HG03060 (cell line): ENCODE results near the gene TPRN.

Experiments
- ATAC-seq: cut with Tn5 transposase; IDR thresholded peaks from one replicate; pipeline ENCODE4 v1.9.1; 2021; ENCODE audit warnings: low read depth, moderate number of reproducible peaks; ENCODE audit not compliant: unreplicated experiment

Gene TPRN

DNA sequence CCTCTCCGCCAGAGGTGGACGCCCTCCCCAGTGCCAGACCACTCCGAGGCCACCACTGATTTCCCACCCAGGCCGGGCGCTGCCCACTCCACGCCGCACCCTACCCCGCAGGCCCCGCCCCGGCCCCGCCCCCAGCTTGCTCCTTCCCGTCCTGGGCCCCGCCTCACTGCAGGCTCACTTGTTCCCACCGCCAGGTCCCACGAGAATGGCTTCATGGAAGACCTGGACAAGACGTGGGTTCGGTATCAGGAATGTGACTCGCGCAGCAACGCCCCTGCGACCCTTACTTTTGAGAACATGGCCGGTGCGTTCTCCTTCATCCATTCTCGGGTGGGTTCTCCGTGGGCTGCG lies 37.2 kb downstream of the TPRN start:
- no peak for ATAC-seq

DNA sequence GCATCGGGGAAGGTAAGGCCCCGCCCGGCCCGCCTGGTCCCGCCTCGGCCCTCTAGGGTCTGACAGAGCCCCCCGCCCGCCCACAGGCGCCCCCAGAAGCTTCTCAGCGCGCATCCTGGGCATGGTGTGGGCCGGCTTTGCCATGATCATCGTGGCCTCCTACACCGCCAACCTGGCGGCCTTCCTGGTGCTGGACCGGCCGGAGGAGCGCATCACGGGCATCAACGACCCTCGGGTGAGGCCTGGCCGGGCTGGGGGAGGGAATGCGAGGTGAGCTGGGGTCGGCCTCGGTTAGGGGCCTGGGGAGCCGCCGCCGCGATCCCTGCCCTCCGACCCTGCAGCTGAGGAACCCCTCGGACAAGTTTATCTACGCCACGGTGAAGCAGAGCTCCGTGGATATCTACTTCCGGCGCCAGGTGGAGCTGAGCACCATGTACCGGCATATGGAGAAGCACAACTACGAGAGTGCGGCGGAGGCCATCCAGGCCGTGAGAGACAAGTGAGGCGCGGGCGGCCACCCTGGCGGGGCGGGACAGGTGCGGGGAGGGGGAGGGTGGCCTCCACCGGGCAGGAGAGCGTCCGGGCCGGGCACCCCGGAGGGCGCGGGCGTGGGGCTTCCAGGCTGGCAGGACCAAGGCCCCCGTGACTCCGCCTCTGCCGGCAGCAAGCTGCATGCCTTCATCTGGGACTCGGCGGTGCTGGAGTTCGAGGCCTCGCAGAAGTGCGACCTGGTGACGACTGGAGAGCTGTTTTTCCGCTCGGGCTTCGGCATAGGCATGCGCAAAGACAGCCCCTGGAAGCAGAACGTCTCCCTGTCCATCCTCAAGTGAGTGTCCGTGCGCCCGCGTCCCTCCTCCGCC lies 37.8 kb downstream of the TPRN start:
- no peak for ATAC-seq

DNA sequence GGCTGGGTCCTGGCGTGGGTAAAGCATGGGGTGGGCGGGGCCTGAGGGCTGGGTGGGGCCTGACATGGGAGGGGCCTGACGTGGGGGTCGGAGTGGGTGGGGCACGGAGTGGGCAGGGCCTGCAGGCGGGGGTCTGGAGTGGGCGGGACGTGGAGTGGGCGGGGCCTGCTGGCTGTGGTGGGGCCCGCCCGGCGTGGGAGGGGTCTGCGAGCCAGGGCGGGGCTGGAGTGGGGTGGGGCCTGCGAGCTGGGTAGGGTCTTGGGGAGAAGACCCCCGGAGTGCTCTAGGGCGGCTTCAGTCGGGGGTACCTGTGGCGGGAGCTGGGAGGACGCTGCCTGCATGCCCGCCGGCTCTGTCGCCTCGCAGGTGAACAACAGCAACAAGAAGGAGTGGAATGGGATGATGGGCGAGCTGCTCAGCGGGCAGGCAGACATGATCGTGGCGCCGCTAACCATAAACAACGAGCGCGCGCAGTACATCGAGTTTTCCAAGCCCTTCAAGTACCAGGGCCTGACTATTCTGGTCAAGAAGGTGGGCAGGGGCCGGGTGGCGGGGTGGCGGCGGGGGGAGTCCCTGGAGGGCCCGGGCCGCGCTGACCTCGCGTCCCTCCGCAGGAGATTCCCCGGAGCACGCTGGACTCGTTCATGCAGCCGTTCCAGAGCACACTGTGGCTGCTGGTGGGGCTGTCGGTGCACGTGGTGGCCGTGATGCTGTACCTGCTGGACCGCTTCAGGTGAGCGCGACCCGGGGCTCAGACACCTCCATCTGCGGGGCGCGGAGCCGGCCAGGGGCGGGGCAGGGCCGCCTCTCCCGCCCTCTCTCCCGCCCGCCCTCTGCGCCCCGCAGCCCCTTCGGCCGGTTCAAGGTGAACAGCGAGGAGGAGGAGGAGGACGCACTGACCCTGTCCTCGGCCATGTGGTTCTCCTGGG lies 38.7 kb downstream of the TPRN start:
- no peak for ATAC-seq

DNA sequence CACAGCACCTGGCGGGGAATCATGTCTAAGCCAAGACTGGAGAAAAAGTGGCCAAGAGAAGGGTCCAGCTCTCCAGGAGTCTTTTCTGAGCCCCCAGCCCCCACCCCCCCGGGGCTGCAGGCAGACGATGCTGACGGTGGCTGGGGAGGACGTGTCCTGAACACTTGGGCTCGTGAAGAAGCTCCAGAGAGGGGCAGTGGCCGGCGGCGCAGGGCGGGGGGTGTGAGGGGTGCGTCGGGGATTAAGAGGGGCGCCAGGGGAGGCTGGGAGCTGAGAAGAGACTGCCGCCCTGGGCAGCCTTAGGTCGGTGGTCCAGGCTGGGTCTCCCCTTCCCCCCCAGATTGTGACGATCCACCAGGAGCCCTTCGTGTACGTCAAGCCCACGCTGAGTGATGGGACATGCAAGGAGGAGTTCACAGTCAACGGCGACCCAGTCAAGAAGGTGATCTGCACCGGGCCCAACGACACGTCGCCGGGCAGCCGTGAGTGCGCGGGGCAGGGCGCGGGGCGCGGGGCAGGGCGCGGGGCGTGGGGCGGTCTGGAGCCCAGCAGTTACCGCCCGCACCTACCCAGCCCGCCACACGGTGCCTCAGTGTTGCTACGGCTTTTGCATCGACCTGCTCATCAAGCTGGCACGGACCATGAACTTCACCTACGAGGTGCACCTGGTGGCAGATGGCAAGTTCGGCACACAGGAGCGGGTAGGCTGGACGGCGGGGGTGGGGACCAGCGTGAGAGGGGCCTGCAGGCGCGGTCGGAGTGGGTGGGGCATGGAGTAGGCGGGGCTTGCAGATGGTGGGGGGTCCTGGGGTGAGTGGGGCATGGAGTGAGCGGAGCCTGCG lies 39.6 kb downstream of the TPRN start:
- no peak for ATAC-seq

DNA sequence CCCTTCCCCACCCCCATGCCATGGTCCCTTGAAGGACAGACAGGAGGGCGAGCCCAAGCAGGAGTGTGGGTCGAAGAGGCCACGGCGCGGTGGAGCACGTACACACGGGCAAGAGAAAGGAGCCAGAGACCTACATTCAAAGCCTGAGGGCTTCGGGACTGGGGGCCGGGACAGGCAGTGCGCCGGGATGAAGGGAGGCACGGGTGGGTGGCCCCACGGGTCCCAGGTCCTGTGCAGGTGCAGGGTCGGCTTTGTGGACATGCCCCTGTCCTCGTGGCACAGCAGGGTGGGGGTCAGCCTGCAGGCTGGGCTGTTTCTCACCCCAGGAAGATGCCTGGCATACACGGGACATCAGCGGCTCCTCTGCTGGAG lies 40.5 kb downstream of the TPRN start:
- ATAC-seq = no peak

DNA sequence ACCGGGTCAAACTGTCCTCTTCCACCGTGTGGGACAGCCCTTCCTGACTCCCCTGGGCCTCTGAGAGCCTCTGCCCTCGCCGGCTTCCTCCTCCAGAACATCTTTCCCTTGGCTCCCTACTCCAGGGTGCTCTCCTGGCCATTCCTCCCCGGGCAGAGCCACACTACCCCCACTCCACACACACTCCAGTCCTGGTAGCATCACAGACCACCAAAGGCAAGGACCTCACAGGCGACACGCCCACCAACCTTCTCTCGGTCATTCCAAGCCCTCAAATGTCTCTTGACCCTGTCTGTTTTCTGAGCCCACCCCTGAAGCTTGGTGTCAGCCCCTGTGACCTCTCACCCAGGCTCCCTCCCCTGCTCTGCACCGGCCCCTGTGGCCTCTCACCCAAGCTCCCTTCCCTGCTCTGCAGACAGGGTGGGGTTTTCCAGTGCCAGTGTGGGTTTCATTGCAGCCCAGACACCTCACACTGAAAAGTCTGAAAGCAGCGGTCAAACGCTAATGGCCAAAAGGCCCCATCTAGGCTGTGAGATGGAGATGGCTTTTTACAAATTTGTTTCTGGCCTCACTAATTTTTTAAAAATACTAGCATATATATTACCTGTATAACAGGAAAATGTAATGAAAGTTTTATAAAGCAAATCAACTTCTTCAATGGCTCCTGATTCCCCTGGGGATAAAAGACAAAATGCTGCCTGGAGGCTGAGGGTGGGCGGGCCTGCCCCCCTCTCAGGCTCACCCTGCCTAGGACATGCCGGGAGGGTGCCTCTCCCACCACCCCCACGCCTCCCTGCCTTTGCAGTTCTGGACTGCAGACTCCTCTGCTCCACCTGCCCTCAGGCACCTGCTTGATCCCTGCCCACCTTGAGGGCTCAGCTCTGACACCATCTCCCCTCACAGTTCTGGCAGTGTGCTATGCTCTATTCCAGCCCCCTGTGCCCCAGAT lies 41.2 kb downstream of the TPRN start:
- no peak for ATAC-seq

DNA sequence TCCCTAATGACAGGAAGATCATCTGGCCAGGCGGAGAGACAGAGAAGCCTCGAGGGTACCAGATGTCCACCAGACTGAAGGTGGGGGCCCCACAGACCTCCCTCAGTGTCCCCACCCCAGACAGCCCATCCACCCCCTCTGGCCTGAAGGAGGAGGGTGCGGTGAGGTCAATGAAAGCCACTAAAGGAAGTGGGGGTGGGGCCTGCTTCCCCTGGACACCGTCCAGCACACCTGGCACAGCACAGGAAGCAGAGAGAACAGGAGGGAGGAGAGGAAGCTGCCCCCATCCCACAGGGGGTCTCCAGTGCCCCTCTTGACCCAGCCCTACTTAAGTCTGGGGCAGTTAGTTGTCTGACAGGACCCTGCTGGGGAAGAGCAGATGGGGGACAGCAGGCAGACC lies 41.9 kb downstream of the TPRN start:
- no peak for ATAC-seq

DNA sequence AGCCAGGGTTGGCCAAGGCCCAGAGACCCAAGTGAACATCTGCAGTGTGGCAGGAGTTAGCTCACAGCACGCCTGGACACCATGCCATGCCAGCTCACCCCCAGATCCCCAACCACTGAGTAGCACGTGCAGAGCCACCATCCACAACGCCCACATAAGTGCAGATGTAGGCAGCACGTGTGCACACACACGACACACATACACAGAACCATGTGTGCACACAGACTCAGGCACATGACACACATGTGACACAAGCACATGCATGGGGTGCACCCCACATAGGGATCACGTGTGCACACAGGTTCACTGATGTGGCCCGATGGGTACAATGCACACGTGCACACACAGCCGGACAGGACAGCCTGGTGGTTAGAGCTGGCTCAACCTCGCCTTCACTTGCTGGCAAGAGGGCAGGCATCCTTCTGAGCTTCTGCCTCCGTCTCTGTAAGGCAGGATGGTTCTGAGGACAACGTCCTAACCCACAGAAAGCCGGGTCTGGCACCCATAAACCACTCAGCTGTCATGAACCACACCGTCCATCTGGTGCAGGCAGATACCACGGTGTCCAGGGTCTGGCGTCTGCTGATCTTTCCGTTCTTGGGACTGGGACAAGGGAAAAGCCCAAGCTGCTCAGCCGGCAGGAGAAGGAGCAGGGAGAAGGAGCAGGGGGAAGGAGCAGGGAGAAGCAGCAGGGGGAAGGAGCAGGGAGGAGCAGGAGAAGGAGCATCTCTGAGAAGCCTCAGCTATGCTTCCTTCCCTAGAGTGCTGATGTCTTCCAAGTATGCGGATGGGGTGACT lies 42.7 kb downstream of the TPRN start:
- ATAC-seq = no peak

DNA sequence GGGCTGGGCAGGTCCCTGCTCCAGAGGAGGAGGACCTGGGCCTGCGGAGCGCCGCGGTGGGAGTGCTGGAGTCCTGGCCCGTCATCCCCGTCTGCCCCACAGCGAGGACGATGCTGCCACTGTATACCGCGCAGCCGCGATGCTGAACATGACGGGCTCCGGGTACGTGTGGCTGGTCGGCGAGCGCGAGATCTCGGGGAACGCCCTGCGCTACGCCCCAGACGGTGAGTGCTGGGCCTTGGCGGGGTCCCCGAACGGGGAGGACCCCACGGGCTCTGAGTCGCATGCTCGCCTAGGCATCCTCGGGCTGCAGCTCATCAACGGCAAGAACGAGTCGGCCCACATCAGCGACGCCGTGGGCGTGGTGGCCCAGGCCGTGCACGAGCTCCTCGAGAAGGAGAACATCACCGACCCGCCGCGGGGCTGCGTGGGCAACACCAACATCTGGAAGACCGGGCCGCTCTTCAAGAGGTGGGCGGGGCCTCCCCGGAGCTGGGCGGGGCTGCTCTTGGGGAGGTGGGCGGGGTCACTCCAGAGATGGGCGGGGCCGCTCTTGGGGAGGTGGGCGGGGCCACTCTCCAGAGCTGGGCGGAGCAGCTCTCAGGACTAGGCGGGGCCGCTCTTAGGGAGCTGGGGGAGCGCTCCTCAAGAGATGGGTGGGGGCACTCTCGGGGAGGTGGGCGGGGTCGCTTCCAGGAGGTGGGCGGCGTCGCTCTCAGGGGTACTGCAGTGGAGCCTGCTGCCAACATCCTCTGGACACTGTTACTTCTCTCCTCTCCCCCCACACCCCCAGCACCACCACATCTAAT lies 43.8 kb downstream of the TPRN start:
- ATAC-seq = no peak

DNA sequence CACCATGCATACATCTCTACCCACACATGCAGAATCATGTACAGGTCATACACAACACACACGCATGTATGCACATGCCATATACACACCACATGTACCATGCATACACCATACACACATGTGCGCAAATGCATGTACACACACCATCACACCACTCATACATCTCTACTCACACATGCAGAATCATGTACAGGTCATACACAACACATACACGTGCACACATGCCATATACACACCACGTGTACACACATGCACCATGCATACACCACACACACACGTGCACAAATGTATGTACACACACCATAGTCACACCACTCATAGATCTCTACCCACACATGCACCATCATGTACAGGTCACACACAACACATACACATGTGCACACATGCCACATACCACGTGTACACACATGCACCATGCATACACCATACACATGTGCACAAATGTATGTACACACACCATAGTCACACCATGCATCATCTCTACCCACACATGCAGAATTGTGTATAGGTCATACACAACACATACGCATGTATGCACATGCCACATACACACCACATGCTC lies 47.6 kb downstream of the TPRN start:
- ATAC-seq = no peak

DNA sequence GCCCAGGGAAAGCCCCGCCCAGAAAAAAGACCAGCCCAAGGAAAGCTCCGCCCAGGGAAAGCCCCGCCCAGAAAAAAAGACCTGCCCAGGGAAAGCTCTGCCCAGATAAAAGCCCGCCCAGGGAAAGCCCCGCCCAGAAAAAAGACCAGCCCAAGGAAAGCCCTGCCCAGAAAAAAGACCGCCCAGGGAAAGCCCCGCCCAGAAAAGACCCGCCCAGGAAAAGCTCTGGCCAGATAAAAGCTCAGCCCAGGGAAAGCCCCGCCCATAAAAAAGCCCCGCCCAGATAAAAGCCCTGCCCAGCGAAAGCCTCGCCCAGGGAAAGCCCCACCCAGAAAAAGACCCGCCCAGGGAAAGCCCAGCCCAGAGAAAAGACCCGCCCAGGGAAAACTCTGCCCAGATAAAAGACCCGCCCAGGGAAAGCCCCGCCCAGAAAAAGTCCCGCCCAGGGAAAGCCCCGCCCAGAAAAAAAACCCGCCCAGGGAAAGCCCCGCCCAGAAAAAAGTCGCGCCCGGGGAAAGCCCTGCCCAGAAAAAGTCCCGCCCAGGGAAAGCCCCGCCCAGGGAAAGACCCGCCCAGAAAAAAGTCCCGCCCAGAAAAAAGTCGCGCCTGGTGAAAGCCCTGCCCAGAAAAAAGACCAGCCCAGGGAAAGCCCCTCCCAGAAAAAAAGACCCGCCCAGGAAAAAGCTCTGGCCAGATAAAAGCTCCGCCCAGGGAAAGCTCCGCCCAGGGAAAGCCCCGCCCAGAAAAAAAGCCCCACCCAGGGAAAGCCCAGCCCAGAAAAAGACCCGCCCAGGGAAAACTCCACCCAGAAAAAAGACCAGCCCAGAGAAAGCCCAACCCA lies 49.7 kb downstream of the TPRN start:
- no peak for ATAC-seq

DNA sequence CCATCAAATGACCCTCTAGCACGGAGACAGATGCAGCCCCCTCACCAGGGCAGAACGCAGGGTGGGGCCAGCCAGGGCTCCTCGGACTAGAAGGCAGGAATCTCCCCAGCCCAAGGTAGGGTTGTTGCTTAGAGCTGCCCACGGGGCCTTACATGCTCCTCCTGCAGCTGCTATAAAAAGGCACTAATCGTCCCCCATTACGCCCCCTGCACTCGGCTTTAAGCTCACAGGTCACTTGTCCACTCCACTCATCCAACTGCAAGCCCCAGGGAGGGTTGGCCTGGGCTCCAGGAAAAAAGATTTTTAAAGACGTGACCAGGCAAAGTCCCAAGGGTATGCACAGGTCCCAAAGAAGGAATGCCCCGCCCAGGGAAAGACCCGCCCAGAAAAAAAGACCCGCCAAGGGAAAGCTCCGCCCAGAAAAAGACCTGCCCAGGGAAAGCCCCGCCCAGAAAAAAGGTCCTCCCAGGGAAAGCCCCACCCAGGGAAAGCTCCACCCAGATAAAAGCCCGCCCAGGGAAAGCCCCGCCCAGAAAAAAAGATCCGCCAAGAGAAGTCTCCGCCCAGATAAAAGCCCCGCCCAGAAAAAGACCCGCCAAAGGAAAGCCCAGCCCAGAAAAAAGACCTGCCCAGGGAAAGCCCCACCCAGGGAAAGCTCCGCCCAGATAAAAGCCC lies 50.5 kb downstream of the TPRN start:
- no peak for ATAC-seq

DNA sequence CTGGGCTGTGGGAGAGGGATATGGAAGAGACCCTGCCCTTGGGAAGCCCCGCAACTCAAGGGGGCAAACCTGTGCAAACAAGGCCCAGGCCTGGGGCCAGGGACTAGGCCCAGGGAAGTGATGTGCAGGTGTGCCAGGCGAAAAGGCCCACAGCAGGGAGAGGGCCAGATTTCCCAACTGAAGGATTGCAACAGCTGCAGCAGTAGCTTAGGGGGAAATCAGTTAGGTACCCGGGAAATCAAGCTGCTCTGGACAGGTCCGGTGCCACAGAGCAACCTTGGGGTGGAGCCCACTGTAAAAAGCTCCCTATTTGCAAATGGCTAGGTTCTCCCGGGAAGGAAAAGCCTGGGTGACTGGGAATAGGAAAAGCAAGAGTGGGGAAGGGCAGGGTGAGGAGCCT lies 51.2 kb downstream of the TPRN start:
- ATAC-seq = no peak

DNA sequence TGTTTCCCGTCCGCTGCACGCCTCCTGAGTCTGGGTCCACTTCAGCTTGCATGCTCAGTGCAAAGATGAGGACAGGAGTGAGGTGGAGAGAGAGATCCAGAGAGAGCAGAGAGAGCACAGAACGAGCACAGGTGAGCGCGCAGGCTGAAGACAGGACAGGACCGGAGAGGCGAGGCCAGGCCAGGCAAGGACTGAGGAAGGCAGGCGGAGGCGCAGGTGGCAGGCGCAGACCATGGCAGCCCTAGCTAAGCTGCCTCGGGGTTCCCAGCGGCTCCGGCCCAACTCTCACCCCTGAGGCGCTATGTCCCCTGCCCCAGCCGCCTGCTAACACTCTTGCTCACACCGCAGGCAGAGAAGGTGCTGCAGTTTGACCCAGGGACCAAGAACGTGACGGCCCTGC lies 51.9 kb downstream of the TPRN start:
- no peak for ATAC-seq

DNA sequence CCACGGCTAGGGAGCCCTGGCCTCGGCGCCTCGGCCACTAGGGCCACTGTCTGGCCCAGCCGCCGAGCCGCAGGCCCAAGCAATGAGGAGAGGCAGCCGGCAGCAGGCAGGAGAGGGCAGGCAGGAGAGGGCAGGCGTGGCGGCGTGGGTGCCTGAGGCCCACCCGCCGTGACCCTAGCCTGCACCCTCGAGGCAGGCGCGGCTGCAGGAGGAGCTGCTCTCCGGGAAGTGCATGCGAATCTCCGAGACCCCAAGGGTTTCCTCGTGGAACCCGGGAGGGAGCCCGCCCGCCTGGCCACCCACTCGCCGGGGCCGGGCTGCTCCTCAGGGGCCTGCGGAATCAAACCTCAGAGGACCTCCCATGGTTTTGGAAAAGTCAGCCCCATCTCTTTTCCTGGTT lies 52.3 kb downstream of the TPRN start:
- ATAC-seq = no peak

DNA sequence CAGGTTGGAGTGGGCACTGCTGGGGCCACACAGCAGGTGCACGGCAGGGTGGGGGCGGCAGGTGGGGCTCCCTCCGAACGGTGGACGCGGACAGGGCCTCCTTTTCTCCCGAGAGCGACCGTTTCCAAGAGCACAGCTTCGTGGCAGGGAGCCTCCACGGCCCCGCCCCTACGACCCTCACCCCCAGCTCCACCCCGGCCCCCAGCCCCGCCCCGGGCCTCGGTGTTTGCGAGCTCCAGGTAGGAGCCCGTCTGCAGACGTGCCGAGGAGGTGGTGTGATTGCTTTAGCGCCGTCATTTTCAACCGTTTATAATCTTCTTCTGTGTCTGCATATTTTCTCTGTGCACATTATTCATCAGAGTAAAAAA lies 52.8 kb downstream of the TPRN start:
- no peak for ATAC-seq
